Osteoblast (primary cell): ENCODE data around the gene MAPRE3. TPM values are rescaled to one million over a fixed set of nuclear protein-coding genes. Genes with fewer than 3 reads are reported as not detected.

ENCODE experiments used
- DNase-seq: peaks from one replicate; pipeline ENCODE4 v3.0.0; 2011; ENCODE audit warnings: low spot score, mixed read lengths; ENCODE audit not compliant: insufficient read length; ENCODE audit errors: missing footprints
- H2AFZ ChIP-seq: 2 replicates; pipeline ENCODE4 v1.6.0; 2011; ENCODE audit warnings: mild to moderate bottlenecking, low read length
- H3K27ac ChIP-seq: 2 replicates; pipeline ENCODE4 v1.5.1; 2011; ENCODE audit warnings: mild to moderate bottlenecking, low read depth, low read length, moderate library complexity
- H3K27me3 ChIP-seq: 2 replicates; pipeline ENCODE4 v1.6.0; 2012; ENCODE audit warnings: mild to moderate bottlenecking, control low read depth, inconsistent platforms, low read length, moderate library complexity; ENCODE audit not compliant: insufficient read depth
- H3K36me3 ChIP-seq: 2 replicates; pipeline ENCODE4 v1.5.1; 2011; ENCODE audit warnings: mild to moderate bottlenecking, low read length, control low read depth, moderate library complexity; ENCODE audit not compliant: insufficient read depth
- H3K4me1 ChIP-seq: 2 replicates; pipeline ENCODE4 v1.5.1; 2011; ENCODE audit warnings: mild to moderate bottlenecking, low read length, control low read depth, moderate library complexity; ENCODE audit not compliant: insufficient read depth
- H3K4me2 ChIP-seq: 2 replicates; pipeline ENCODE4 v1.6.0; 2011; ENCODE audit warnings: mild to moderate bottlenecking, low read length; ENCODE audit not compliant: insufficient read depth
- H3K4me3 ChIP-seq: fragments of 200-600 bp; sonication (generic); 3 replicates; pipeline ENCODE4 v1.5.1; 2012; ENCODE audit warnings: mild to moderate bottlenecking, low read length, inconsistent platforms; ENCODE audit not compliant: insufficient read depth
- H3K79me2 ChIP-seq: 2 replicates; pipeline ENCODE4 v1.6.0; 2012; ENCODE audit warnings: mild to moderate bottlenecking, low read length, control low read depth, inconsistent platforms; ENCODE audit not compliant: insufficient read depth
- H3K9me3 ChIP-seq: 2 replicates; pipeline ENCODE4 v1.5.1; 2011; ENCODE audit warnings: low read depth, low read length, control low read depth
- H4K20me1 ChIP-seq: 2 replicates; pipeline ENCODE4 v1.6.0; 2012; ENCODE audit warnings: mild to moderate bottlenecking, low read length, control low read depth; ENCODE audit not compliant: insufficient read depth
- CTCF ChIP-seq: IDR thresholded peaks from 2 replicates; pipeline ENCODE4 v1.5.1; 2011; ENCODE audit warnings: mild to moderate bottlenecking, low read depth, low read length, moderate library complexity; ENCODE audit errors: extremely low read depth
- total RNA-seq: library from RNA; depleted of rRNA; stranded (reverse); fragments of >200 nt; gene quantifications from 2 replicates; pipeline ENCODE4 v1.2.3, GENCODE V29; 2012

The MAPRE3 gene
- total RNA-seq, 1 donor: 6.5 TPM

GRCh38 chr2:26985807-26986206 lies 15.4 kb downstream of the MAPRE3 start:
- no peak for TF ChIP-seq CTCF
- H3K27me3 ChIP-seq: no peaks in the 10 kb centered on the region
- H3K27ac ChIP-seq: no peak overlapping the region
- H3K4me1 ChIP-seq: peaks cover 20% of the 10 kb centered on the region
- no peaks in the 10 kb centered on the region for H3K36me3 ChIP-seq
- H3K79me2 ChIP-seq: no peaks in the 10 kb centered on the region
- H3K4me3 ChIP-seq: no peak overlapping the region
- no peak overlapping the region for H3K4me2 ChIP-seq
- H2AFZ ChIP-seq: no peak overlapping the region
- H3K9me3 ChIP-seq: no peaks in the 10 kb centered on the region
- H4K20me1 ChIP-seq: peaks cover 40% of the 10 kb centered on the region
- no peak for DNase-seq

GRCh38 chr2:26986576-26986975 lies 16.1 kb downstream of the MAPRE3 start:
- Histone ChIP-seq H3K9me3 (no peaks in the 10 kb centered on the region), H2AFZ (no peak overlapping the region), H3K4me2 (no peak overlapping the region), H3K4me1 (peaks cover 24% of the 10 kb centered on the region), H3K4me3 (no peak overlapping the region), H3K27ac (no peak overlapping the region), H4K20me1 (peaks cover 41% of the 10 kb centered on the region), H3K79me2 (no peaks in the 10 kb centered on the region), H3K27me3 (no peaks in the 10 kb centered on the region), H3K36me3 (no peaks in the 10 kb centered on the region)
- TF ChIP-seq CTCF: no peak
- DNase-seq: no peak

GRCh38 chr2:26988058-26988860 lies 17.8 kb downstream of the MAPRE3 start:
- no peaks in the 10 kb centered on the region for H3K9me3 ChIP-seq
- no peaks in the 10 kb centered on the region for H3K27me3 ChIP-seq
- peak overlapping the region; percentile 36 for H3K4me2 ChIP-seq
- peak overlapping the region; percentile 14 for H3K27ac ChIP-seq
- H3K79me2 ChIP-seq: no peaks in the 10 kb centered on the region
- DNase-seq: peak; percentile 66
- no peak overlapping the region for H3K4me3 ChIP-seq
- H3K4me1 ChIP-seq: peaks cover 24% of the 10 kb centered on the region
- no peaks in the 10 kb centered on the region for H3K36me3 ChIP-seq
- H4K20me1 ChIP-seq: peaks cover 46% of the 10 kb centered on the region
- H2AFZ ChIP-seq: no peak overlapping the region
- no peak for TF ChIP-seq CTCF

- no peak overlapping the region for H3K4me3 ChIP-seq
- peaks cover 55% of the 10 kb centered on the region for H4K20me1 ChIP-seq
- no peaks in the 10 kb centered on the region for H3K79me2 ChIP-seq
- peak overlapping the region; percentile 1 for H3K27ac ChIP-seq
- H3K27me3 ChIP-seq: no peaks in the 10 kb centered on the region
- peak; percentile 78 for DNase-seq
- no peaks in the 10 kb centered on the region for H3K9me3 ChIP-seq
- H2AFZ ChIP-seq: no peak overlapping the region
- H3K4me1 ChIP-seq: peaks cover 24% of the 10 kb centered on the region
- TF ChIP-seq CTCF: no peak
- H3K36me3 ChIP-seq: no peaks in the 10 kb centered on the region
- peak overlapping the region; percentile 36 for H3K4me2 ChIP-seq
These were observed 18.7 kb downstream of the MAPRE3 start for GRCh38 chr2:26989156-26989555.
